GM12874 (cell line): Measurements from ENCODE around the gene TSHZ2.

Source experiments
- TF ChIP-seq, protein P1 (sequence below): IDR thresholded peaks from 2 replicates; pipeline ENCODE4 v1.5.1; 2011; ENCODE audit warnings: low read depth, mild to moderate bottlenecking, control low read depth, low read length, moderate library complexity; ENCODE audit not compliant: insufficient read depth

TSHZ2 gene

DNA sequence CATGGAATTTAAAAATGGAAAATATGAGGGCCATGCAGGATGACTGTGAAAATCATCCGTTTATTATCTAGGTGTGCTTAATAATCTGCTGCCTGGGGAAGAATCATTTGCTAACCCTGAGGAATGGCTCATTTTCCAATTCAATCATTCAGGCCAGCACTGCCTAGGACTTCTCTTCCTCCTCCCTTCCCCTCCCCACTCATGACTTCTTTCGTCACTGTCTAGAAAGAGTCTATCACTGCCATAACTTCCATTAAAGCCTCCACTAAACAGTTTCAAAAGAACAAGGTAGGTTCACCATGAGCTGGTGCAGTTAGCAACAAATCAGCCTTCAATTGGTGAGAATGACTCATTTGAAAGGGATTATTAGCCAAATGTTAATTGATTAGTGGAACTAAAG, 43.9 kb downstream of the TSHZ2 start:
- TF ChIP-seq, protein P1, sequence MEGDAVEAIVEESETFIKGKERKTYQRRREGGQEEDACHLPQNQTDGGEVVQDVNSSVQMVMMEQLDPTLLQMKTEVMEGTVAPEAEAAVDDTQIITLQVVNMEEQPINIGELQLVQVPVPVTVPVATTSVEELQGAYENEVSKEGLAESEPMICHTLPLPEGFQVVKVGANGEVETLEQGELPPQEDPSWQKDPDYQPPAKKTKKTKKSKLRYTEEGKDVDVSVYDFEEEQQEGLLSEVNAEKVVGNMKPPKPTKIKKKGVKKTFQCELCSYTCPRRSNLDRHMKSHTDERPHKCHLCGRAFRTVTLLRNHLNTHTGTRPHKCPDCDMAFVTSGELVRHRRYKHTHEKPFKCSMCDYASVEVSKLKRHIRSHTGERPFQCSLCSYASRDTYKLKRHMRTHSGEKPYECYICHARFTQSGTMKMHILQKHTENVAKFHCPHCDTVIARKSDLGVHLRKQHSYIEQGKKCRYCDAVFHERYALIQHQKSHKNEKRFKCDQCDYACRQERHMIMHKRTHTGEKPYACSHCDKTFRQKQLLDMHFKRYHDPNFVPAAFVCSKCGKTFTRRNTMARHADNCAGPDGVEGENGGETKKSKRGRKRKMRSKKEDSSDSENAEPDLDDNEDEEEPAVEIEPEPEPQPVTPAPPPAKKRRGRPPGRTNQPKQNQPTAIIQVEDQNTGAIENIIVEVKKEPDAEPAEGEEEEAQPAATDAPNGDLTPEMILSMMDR: no peak

- TF ChIP-seq, protein P1: no peak
These were observed 44.4 kb downstream of the TSHZ2 start for GRCh38 chr20:53016534-53017042.

GRCh38 chr20:53017206-53017605, 45.0 kb downstream of the TSHZ2 start:
- TF ChIP-seq, protein P1: no peak

- TF ChIP-seq, protein P1: no peak
These were observed 47.3 kb downstream of the TSHZ2 start for GRCh38 chr20:53019464-53019863.

GRCh38 chr20:53020376-53020775, 48.2 kb downstream of the TSHZ2 start:
- TF ChIP-seq, protein P1: no peak

DNA sequence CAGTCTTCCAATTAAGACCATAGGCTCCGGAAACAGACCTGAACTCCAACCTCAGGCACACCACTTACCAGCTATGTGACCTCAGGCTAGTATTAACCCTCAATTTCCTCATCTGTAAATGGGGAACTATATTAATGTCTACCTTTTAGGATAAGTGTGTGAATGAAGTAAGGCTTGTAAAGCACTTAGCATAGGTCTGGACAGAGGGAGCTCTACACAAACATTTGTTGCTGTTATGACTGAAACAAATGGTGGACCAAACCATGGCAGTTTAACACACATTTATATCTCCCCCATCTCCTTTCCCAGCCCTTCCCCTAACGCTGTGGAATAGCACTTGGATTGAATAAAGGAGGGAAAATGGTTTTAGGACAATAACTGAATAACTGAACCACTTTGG, 48.7 kb downstream of the TSHZ2 start:
- TF ChIP-seq, protein P1: no peak

- TF ChIP-seq, protein P1: no peak
These were observed 49.8 kb downstream of the TSHZ2 start for GRCh38 chr20:53021934-53022333.
